HG03045 (cell line): ENCODE results near the gene ZCCHC8.
A peak's percentile ranks its signal among the peaks of the same experiment; 100 is the strongest.
"Not testable (repeated sequence)": the region's sequence is repeated elsewhere in the genome, so short reads cannot be mapped to it uniquely, and the experiment has no call there.

Source experiments
- ATAC-seq: cut with Tn5 transposase; IDR thresholded peaks from one replicate; pipeline ENCODE4 v1.9.1; 2021; ENCODE audit warnings: mild to moderate bottlenecking, moderate library complexity; ENCODE audit not compliant: unreplicated experiment

The ZCCHC8 gene

GRCh38 chr12:122437656-122438121 lies 63.0 kb downstream of the ZCCHC8 start:
- ATAC-seq = no peak

GRCh38 chr12:122435186-122435585 lies 65.5 kb downstream of the ZCCHC8 start:
- ATAC-seq = no peak

- not testable (repeated sequence) for ATAC-seq
These were observed 71.7 kb downstream of the ZCCHC8 start for GRCh38 chr12:122429043-122429442.

GRCh38 chr12:122427403-122427802 lies 73.3 kb downstream of the ZCCHC8 start:
- ATAC-seq = no peak

GRCh38 chr12:122423258-122424165 lies 77.2 kb downstream of the ZCCHC8 start:
- no peak for ATAC-seq

- peak; percentile 2 for ATAC-seq
These were observed 77.9 kb downstream of the ZCCHC8 start for GRCh38 chr12:122422730-122423257.

GRCh38 chr12:122421821-122422729 lies 78.7 kb downstream of the ZCCHC8 start, which contains the start of gene CLIP1:
Gene CLIP1 (minus strand): TSS chr12:122422669. CDS start chr12:122380452, 42,217 bp downstream.
- ATAC-seq = peak; percentile 57
